GM21737 (cell line): ENCODE data around the gene OR8B12.

Experiments used
- ATAC-seq: cut with Tn5 transposase; IDR thresholded peaks from one replicate; pipeline ENCODE4 v1.9.1; 2021; ENCODE audit warnings: mild to moderate bottlenecking, moderate library complexity; ENCODE audit not compliant: unreplicated experiment

OR8B12 gene

GRCh38 chr11:124543554-124543953 lies at the start of gene OR8B12:
TSS of gene OR8B12 (minus strand) at chr11:124543654. CDS start at chr11:124543654, 0 bp downstream.
- no peak for ATAC-seq

GRCh38 chr11:124592627-124593026 lies 49.2 kb upstream of the OR8B12 start:
- ATAC-seq, result no peak

GRCh38 chr11:124591430-124591829 lies 48.0 kb upstream of the OR8B12 start:
- no peak for ATAC-seq

GRCh38 chr11:124586238-124586860 lies 42.9 kb upstream of the OR8B12 start:
- ATAC-seq, result no peak

GRCh38 chr11:124584681-124585372 lies 41.4 kb upstream of the OR8B12 start:
- no peak for ATAC-seq

- no peak for ATAC-seq
Observed at GRCh38 chr11:124583781-124584180, 40.3 kb upstream of the OR8B12 start.

- no peak for ATAC-seq
Observed at GRCh38 chr11:124582565-124582964, 39.1 kb upstream of the OR8B12 start.

- ATAC-seq, result no peak
Observed at GRCh38 chr11:124581817-124582216, 38.4 kb upstream of the OR8B12 start.

- ATAC-seq, result no peak
Observed at GRCh38 chr11:124578761-124579160, 35.3 kb upstream of the OR8B12 start.

GRCh38 chr11:124577716-124578427 lies 34.4 kb upstream of the OR8B12 start:
- ATAC-seq, result no peak

- no peak for ATAC-seq
Observed at GRCh38 chr11:124570160-124570559, 26.7 kb upstream of the OR8B12 start.

- no peak for ATAC-seq
Observed at GRCh38 chr11:124569697-124570096, 26.2 kb upstream of the OR8B12 start, which contains the start of gene OR8A1. TSS of gene OR8A1 (plus strand) at chr11:124569997. CDS start at chr11:124570120, 123 bp downstream.

- no peak for ATAC-seq
Observed at GRCh38 chr11:124556828-124557227, 13.4 kb upstream of the OR8B12 start.

GRCh38 chr11:124551987-124552386 lies 8.5 kb upstream of the OR8B12 start:
- ATAC-seq, result no peak

- ATAC-seq, result no peak
Observed at GRCh38 chr11:124551189-124551588, 7.7 kb upstream of the OR8B12 start.

- ATAC-seq, result no peak
Observed at GRCh38 chr11:124543145-124543544, 309 bp downstream of the OR8B12 start.

GRCh38 chr11:124541204-124541603 lies 2.2 kb downstream of the OR8B12 start:
- ATAC-seq, result no peak

- ATAC-seq, result no peak
Observed at GRCh38 chr11:124538019-124538418, 5.4 kb downstream of the OR8B12 start.

GRCh38 chr11:124536520-124536919 lies 6.9 kb downstream of the OR8B12 start:
- ATAC-seq, result no peak

GRCh38 chr11:124535552-124536232 lies 7.8 kb downstream of the OR8B12 start:
- no peak for ATAC-seq

- no peak for ATAC-seq
Observed at GRCh38 chr11:124534051-124534450, 9.4 kb downstream of the OR8B12 start.
